ENCODE measurements around the gene S100A12.

S100A12 gene

DNA sequence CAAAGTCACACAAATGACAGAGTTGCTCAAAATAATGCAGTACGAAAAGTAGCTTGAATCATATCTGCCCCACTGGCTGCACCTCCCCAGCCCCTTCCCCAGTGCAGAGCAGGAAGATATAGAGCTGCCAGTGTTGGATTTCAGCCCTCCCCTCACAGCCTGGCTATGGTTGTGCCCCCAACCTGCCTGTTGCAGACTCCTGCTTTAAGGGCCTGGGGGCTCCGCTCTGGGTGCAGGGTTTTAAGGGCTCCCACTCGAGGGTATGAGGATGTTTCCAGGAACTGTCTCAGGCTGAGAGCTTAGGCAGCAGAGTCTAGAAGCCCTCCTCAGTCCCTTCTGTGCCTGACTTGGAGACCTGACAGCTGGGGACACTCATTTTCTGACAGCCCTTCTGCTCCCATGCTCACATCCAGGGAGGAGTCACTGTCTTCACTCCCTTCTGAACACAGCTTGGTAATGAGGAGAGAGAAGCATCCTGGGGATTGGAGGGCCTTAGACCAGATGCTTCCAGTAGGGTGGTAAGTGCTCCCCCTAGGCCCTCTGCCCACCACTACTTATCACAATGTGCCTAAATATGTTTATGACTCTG lies 13.1 kb downstream of the S100A12 start:
- H3K4me3 Mint-ChIP-seq: no peak overlapping the region
- no peaks in the 10 kb centered on the region for H3K9me3 Mint-ChIP-seq
- TF ChIP-seq CTCF (IDR thresholded peaks at IDR 0.05; ENCODE audit: unreplicated experiment in 3 of 3): no peak
- H3K27ac Mint-ChIP-seq: peak overlapping the region in 2 of 3 experiments; percentile 27 to 73
- no peaks in the 10 kb centered on the region for H3K36me3 Mint-ChIP-seq (ENCODE audit: low read depth)
- peaks cover 13% of the 10 kb centered on the region for H3K27me3 Mint-ChIP-seq (ENCODE audit: low read depth)
- no peaks in the 10 kb centered on the region for H3K4me1 Mint-ChIP-seq

- no peak for TF ChIP-seq CTCF (IDR thresholded peaks at IDR 0.05; ENCODE audit: unreplicated experiment in 3 of 3)
- H3K4me3 Mint-ChIP-seq: no peak overlapping the region
Observed at GRCh38 chr1:153361480-153362109, 13.8 kb downstream of the S100A12 start.

DNA sequence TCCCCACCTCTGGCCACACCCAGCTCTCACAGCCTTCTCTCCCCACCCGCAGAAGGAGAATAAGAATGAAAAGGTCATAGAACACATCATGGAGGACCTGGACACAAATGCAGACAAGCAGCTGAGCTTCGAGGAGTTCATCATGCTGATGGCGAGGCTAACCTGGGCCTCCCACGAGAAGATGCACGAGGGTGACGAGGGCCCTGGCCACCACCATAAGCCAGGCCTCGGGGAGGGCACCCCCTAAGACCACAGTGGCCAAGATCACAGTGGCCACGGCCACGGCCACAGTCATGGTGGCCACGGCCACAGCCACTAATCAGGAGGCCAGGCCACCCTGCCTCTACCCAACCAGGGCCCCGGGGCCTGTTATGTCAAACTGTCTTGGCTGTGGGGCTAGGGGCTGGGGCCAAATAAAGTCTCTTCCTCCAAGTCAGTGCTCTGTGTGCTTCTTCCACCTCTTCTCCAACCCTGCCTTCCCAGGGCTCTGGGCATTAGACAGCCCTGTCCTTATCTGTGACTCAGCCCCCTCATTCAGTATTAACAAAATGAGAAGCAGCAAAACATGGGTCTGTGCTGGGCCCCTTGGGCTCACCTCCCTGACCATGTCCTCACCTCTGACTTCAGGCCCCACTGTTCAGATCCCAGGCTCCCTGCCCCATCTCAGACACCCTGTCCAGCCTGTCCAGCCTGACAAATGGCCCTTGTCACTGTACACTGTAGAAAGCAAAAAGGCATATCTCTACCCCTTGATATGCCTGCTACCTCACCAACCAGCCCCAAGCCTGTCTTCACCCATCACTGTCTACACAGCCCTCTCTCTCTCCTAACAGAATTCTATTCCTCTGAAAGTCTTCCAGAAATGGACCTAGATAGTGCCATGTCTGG lies 14.6 kb downstream of the S100A12 start:
- no peaks in the 10 kb centered on the region for H3K9me3 Mint-ChIP-seq
- H3K4me3 Mint-ChIP-seq: no peak overlapping the region
- peak overlapping the region in 1 of 3 experiments; percentile 68 for H3K27ac Mint-ChIP-seq
- H3K4me1 Mint-ChIP-seq: no peaks in the 10 kb centered on the region
- TF ChIP-seq CTCF (IDR thresholded peaks at IDR 0.05; ENCODE audit: unreplicated experiment in 3 of 3): no peak
- peaks cover 9% of the 10 kb centered on the region for H3K27me3 Mint-ChIP-seq (ENCODE audit: low read depth)
- H3K36me3 Mint-ChIP-seq (ENCODE audit: low read depth): no peaks in the 10 kb centered on the region

More at GRCh38 chr1:153361480-153362109, 13.8 kb downstream of the S100A12 start:
- Mint-ChIP-seq H3K4me1 (no peaks in the 10 kb centered on the region), H3K27me3 (ENCODE audit: low read depth) (peaks cover 13% of the 10 kb centered on the region), H3K27ac (peak overlapping the region in 1 of 3 experiments; percentile 68), H3K9me3 (no peaks in the 10 kb centered on the region), H3K36me3 (ENCODE audit: low read depth) (no peaks in the 10 kb centered on the region)

DNA sequence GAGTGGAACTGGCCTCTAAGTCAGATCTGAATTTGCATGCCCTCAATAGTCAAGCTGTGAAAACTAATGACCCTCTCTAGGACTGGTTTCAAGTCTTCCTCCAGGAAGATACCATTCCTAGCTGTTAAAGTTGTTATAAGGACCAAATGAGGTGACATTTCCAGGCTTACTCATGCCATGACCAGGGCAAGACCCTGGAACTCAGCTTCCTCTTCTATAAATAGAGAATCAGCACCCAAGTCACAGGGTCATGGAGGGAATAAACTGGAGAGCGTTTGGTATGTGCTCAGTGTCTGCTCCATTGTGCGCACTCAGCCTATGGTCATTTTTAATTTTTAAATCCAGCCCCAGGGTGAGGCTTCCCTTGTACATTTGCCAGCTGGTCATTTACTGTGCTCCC lies 15.2 kb downstream of the S100A12 start:
- H3K36me3 Mint-ChIP-seq (ENCODE audit: low read depth): no peaks in the 10 kb centered on the region
- no peak overlapping the region for H3K4me3 Mint-ChIP-seq
- H3K9me3 Mint-ChIP-seq: no peaks in the 10 kb centered on the region
- H3K4me1 Mint-ChIP-seq: no peaks in the 10 kb centered on the region
- H3K27me3 Mint-ChIP-seq (ENCODE audit: low read depth): peaks cover 9% of the 10 kb centered on the region
- TF ChIP-seq CTCF (IDR thresholded peaks at IDR 0.05; ENCODE audit: unreplicated experiment in 3 of 3): no peak
- H3K27ac Mint-ChIP-seq: peak overlapping the region in 1 of 3 experiments; percentile 46

DNA sequence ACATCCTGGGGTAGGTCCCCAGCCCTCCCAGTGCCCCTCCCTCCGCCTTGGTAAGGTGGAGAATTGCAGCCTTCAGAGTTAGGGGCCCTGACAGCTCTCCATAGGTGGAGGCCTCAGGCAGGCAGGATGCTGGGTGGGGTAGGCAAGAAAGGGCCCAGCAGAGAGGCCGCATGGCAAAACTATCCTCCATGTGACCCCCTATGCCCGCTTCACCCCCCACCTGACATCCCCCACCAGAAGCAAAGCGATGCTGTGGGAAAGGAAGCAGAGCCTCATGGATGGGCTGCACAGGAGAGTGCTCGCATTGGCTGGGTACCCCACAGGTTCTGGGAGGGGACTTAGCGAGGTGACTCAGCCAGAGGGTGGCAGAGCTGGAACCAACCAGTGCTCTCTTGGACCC lies 16.2 kb downstream of the S100A12 start:
- Mint-ChIP-seq H3K9me3 (no peaks in the 10 kb centered on the region), H3K4me1 (no peaks in the 10 kb centered on the region), H3K4me3 (no peak overlapping the region), H3K36me3 (ENCODE audit: low read depth) (no peaks in the 10 kb centered on the region), H3K27ac (no peak overlapping the region), H3K27me3 (ENCODE audit: low read depth) (peaks cover 5% of the 10 kb centered on the region)
- no peak for TF ChIP-seq CTCF (IDR thresholded peaks at IDR 0.05; ENCODE audit: unreplicated experiment in 3 of 3)

All from nephron (organoid).